OCI-LY7 (cell line): Measurements from ENCODE around the gene MPZL3. TPM values are rescaled to one million over a fixed set of nuclear protein-coding genes. Genes with fewer than 3 reads are reported as not detected.

Source experiments
- BruUV-seq: library from RNA; stranded (reverse); fragments of 400-500 nt; replicated peaks from 2 replicates; lab custom pipeline; 2021; lab: Mats Ljungman, UMichigan
- CTCF ChIA-PET: fragments of 300-600 bp; sonication (Branson Sonifier 250); formaldehyde crosslinking; loops from one replicate; lab custom pipeline; 2022; ENCODE audit warnings: antibody characterized with exemption; ENCODE audit not compliant: unreplicated experiment; lab: Charles Lee
- POLR2A ChIA-PET: fragments of 300-600 bp; sonication (Branson Sonifier 250); formaldehyde crosslinking; loops from one replicate; lab custom pipeline; 2022; ENCODE audit warnings: antibody characterized with exemption; lab: Charles Lee
- DNase-seq: peaks from one replicate; pipeline ENCODE4 v3.0.0-alpha.2; 2015; ENCODE audit warnings: low spot score
- H2AFZ ChIP-seq: fragments of 200-600 bp; sonication (generic), shearing (Covaris generic); 2 replicates; pipeline ENCODE4 v1.6.1; 2014; ENCODE audit warnings: mild to moderate bottlenecking, antibody characterized with exemption, low read length, moderate library complexity
- H3K27ac ChIP-seq: fragments of 200-600 bp; sonication (generic); 2 replicates; pipeline ENCODE4 v1.5.1; 2014; ENCODE audit warnings: mixed run types, low read depth, mild to moderate bottlenecking, moderate library complexity, low read length, inconsistent platforms; ENCODE audit not compliant: poor library complexity, severe bottlenecking
- H3K36me3 ChIP-seq: fragments of 200-600 bp; sonication (generic); 2 replicates; pipeline ENCODE4 v1.6.1; 2014; ENCODE audit warnings: mild to moderate bottlenecking, antibody characterized with exemption, low read length, moderate library complexity, mixed read lengths; ENCODE audit not compliant: insufficient read depth
- H3K4me1 ChIP-seq: fragments of 200-600 bp; sonication (generic); 2 replicates; pipeline ENCODE4 v1.5.1; 2014; ENCODE audit warnings: mild to moderate bottlenecking, low read length; ENCODE audit not compliant: insufficient read depth, poor library complexity, severe bottlenecking
- H3K4me2 ChIP-seq: fragments of 200-600 bp; sonication (generic); 2 replicates; pipeline ENCODE4 v1.6.1; 2014; ENCODE audit warnings: mild to moderate bottlenecking, low read length
- H3K4me3 ChIP-seq: fragments of 200-600 bp; sonication (generic); 2 replicates; pipeline ENCODE4 v1.5.1; 2014; ENCODE audit warnings: mild to moderate bottlenecking, low read depth, low read length; ENCODE audit not compliant: poor library complexity, severe bottlenecking
- H3K79me2 ChIP-seq: fragments of 200-600 bp; sonication (generic); 2 replicates; pipeline ENCODE4 v1.6.1; 2016; ENCODE audit warnings: low read depth, mild to moderate bottlenecking, low read length, moderate library complexity, mixed read lengths; ENCODE audit not compliant: insufficient read depth
- H3K9me2 ChIP-seq: fragments of 200-600 bp; sonication (generic); 2 replicates; pipeline ENCODE4 v1.6.1; 2016; ENCODE audit warnings: mild to moderate bottlenecking, low read length, mixed read lengths; ENCODE audit not compliant: insufficient read depth
- H3K9me3 ChIP-seq: fragments of 200-600 bp; sonication (generic); 2 replicates; pipeline ENCODE4 v1.6.1; 2014; ENCODE audit warnings: mild to moderate bottlenecking, mixed run types, low read length, mixed read lengths
- H4K20me1 ChIP-seq: fragments of 200-600 bp; sonication (generic); 2 replicates; pipeline ENCODE4 v1.6.1; 2014; ENCODE audit warnings: mild to moderate bottlenecking, antibody characterized with exemption, low read length, moderate library complexity, mixed read lengths; ENCODE audit not compliant: insufficient read depth
- CTCF ChIP-seq: fragments of 200-600 bp; sonication (generic); conservative IDR thresholded peaks from 2 replicates; pipeline ENCODE4 v1.5.1; 2014; ENCODE audit warnings: mild to moderate bottlenecking, antibody characterized with exemption, low read length, moderate library complexity, mixed read lengths
- EZH2phosphoT487 ChIP-seq: fragments of 200-600 bp; sonication (generic); IDR thresholded peaks from 2 replicates; pipeline ENCODE4 v1.6.1; 2018; ENCODE audit warnings: low read depth, borderline replicate concordance, mild to moderate bottlenecking, mixed run types, antibody characterized with exemption, low read length, moderate library complexity, mixed read lengths
- intact Hi-C: fragments of 100-400 bp; cut with micrococcal nuclease; formaldehyde crosslinking; loops from one replicate; pipeline ENCODE4 v1.10.0; 2022; ENCODE audit not compliant: unreplicated experiment
- total RNA-seq, 2 experiments: library from RNA; depleted of rRNA in 1 of 2; stranded (reverse); fragments of >200 nt in 1 of 2; shearing (Covaris generic) in 1 of 2; gene quantifications; 2 replicates each; pipeline ENCODE4 v1.2.3, GENCODE V29; 2014 to 2022

The MPZL3 gene
- total RNA-seq, 2 experiments from 2014 or later = 1.9 to 5.8 TPM

GRCh38 chr11:118287006-118287405 lies 34.8 kb upstream of the MPZL3 start:
- no peak overlapping the region for H3K4me3 ChIP-seq
- no peak overlapping the region for H3K4me2 ChIP-seq
- no peaks in the 10 kb centered on the region for H3K79me2 ChIP-seq
- H3K9me2 ChIP-seq = no peaks in the 10 kb centered on the region
- no peak for DNase-seq
- 0 out of 2 replicates have a peak, but pooled peaks cover 3% of the 10 kb centered on the region for H3K9me3 ChIP-seq
- ChIA-PET POLR2A (interaction anchor here (0.6 kb wide), 1 partner anchor 64 kb away, joined by 3 read pairs; no protein-coding TSS in a partner anchor), CTCF (no interaction called here)
- no peaks in the 10 kb centered on the region for H3K36me3 ChIP-seq
- TF ChIP-seq EZH2phosphoT487 (no peak), CTCF (no peak)
- no peaks in the 10 kb centered on the region for H4K20me1 ChIP-seq
- intact Hi-C loops = no loop called here
- H2AFZ ChIP-seq = no peak overlapping the region
- H3K27ac ChIP-seq = no peak overlapping the region
- H3K4me1 ChIP-seq = no peaks in the 10 kb centered on the region
- BruUV-seq = no TSS peak

GRCh38 chr11:118286545-118286944 lies 34.4 kb upstream of the MPZL3 start:
- H3K4me1 ChIP-seq = peaks cover under 1% of the 10 kb centered on the region
- TF ChIP-seq EZH2phosphoT487 (no peak), CTCF (no peak)
- H3K9me2 ChIP-seq = no peaks in the 10 kb centered on the region
- H3K27ac ChIP-seq = no peak overlapping the region
- ChIA-PET POLR2A (interaction anchor here (0.6 kb wide), 1 partner anchor 65 kb away, joined by 3 read pairs; no protein-coding TSS in a partner anchor), CTCF (no interaction called here)
- 0 out of 2 replicates have a peak, but pooled peaks cover 3% of the 10 kb centered on the region for H3K9me3 ChIP-seq
- no peak overlapping the region for H3K4me3 ChIP-seq
- no TSS peak for BruUV-seq
- H3K4me2 ChIP-seq = no peak overlapping the region
- no peaks in the 10 kb centered on the region for H3K36me3 ChIP-seq
- H3K79me2 ChIP-seq = no peaks in the 10 kb centered on the region
- no peak for DNase-seq
- intact Hi-C loops = no loop called here
- no peak overlapping the region for H2AFZ ChIP-seq
- no peaks in the 10 kb centered on the region for H4K20me1 ChIP-seq

- H3K27ac ChIP-seq = no peak overlapping the region
- ChIA-PET CTCF (no interaction called here), POLR2A (no interaction called here)
- H2AFZ ChIP-seq = 0 out of 2 replicates have a peak overlapping the region, but pooled peaks have one; percentile 21
- DNase-seq = no peak
- H3K36me3 ChIP-seq = no peaks in the 10 kb centered on the region
- H3K9me2 ChIP-seq = no peaks in the 10 kb centered on the region
- TF ChIP-seq CTCF (no peak), EZH2phosphoT487 (no peak)
- no peak overlapping the region for H3K4me3 ChIP-seq
- no peaks in the 10 kb centered on the region for H4K20me1 ChIP-seq
- H3K4me1 ChIP-seq = peaks cover 10% of the 10 kb centered on the region
- H3K4me2 ChIP-seq = no peak overlapping the region
- no TSS peak for BruUV-seq
- intact Hi-C loops = no loop called here
- no peaks in the 10 kb centered on the region; the same call in 1 of the 2 replicates for H3K9me3 ChIP-seq
- H3K79me2 ChIP-seq = no peaks in the 10 kb centered on the region
Observed at GRCh38 chr11:118283756-118284350, 31.7 kb upstream of the MPZL3 start.
